Astrocyte (in vitro differentiated cells and primary cell): ENCODE results near the gene CD40. TPM values are rescaled to one million over a fixed set of nuclear protein-coding genes. Genes with fewer than 3 reads are reported as not detected.

Experiments used
- DNase-seq: peaks from one replicate; pipeline ENCODE4 v3.0.0-alpha.2; 2010; ENCODE audit warnings: low read depth
- FAIRE-seq: peaks from 2 replicates; lab custom pipeline; 2011; peaks lifted over from hg19 to GRCh38; lab: Jason Lieb, UNC
- H2AFZ ChIP-seq: 2 replicates; pipeline ENCODE4 v1.6.0; 2012; ENCODE audit warnings: low read depth, low read length, inconsistent platforms
- H3K27ac ChIP-seq: 2 replicates; pipeline ENCODE4 v1.5.1; 2011; ENCODE audit warnings: low read depth, low read length, inconsistent platforms
- H3K27me3 ChIP-seq: 2 replicates; pipeline ENCODE4 v1.6.0; 2011; ENCODE audit warnings: low read length, inconsistent platforms; ENCODE audit not compliant: insufficient read depth
- H3K36me3 ChIP-seq: 2 replicates; pipeline ENCODE4 v1.5.1; 2011; ENCODE audit warnings: low read length, inconsistent platforms; ENCODE audit not compliant: insufficient read depth
- H3K4me1 ChIP-seq: 2 replicates; pipeline ENCODE4 v1.5.1; 2011; ENCODE audit warnings: low read length, inconsistent platforms; ENCODE audit not compliant: insufficient read depth
- H3K4me2 ChIP-seq: 2 replicates; pipeline ENCODE4 v1.6.0; 2012; ENCODE audit warnings: low read length, inconsistent platforms
- H3K4me3 ChIP-seq: 2 replicates; pipeline ENCODE4 v1.5.1; 2011; ENCODE audit warnings: low read depth, mild to moderate bottlenecking, low read length, inconsistent platforms; ENCODE audit not compliant: insufficient read depth
- H3K79me2 ChIP-seq: 2 replicates; pipeline ENCODE4 v1.6.0; 2012; ENCODE audit warnings: mild to moderate bottlenecking, low read length, inconsistent platforms; ENCODE audit not compliant: insufficient read depth
- H3K9ac ChIP-seq: 2 replicates; pipeline ENCODE4 v1.6.0; 2012; ENCODE audit warnings: mild to moderate bottlenecking, low read length, inconsistent platforms
- H3K9me3 ChIP-seq: 2 replicates; pipeline ENCODE4 v1.5.1; 2012; ENCODE audit warnings: low read depth, mild to moderate bottlenecking, low read length, inconsistent platforms; ENCODE audit not compliant: insufficient read depth
- H4K20me1 ChIP-seq: 2 replicates; pipeline ENCODE4 v1.6.0; 2012; ENCODE audit warnings: low read length, inconsistent platforms; ENCODE audit not compliant: insufficient read depth
- H3K27ac Mint-ChIP-seq: one replicate; pipeline ENCODE4 v1.8.0; 2021; ENCODE audit warnings: mild to moderate bottlenecking, mixed read lengths; ENCODE audit not compliant: unreplicated experiment
- H3K27me3 Mint-ChIP-seq: one replicate; pipeline ENCODE4 v1.8.0; 2021; ENCODE audit warnings: low read depth, mixed read lengths; ENCODE audit not compliant: unreplicated experiment
- H3K36me3 Mint-ChIP-seq: one replicate; pipeline ENCODE4 v1.8.0; 2021; ENCODE audit warnings: low read depth, mixed read lengths; ENCODE audit not compliant: unreplicated experiment
- H3K4me1 Mint-ChIP-seq: one replicate; pipeline ENCODE4 v1.8.0; 2021; ENCODE audit warnings: low read depth, mixed read lengths; ENCODE audit not compliant: unreplicated experiment
- H3K4me3 Mint-ChIP-seq: one replicate; pipeline ENCODE4 v1.8.0; 2021; ENCODE audit warnings: mild to moderate bottlenecking, moderate library complexity, mixed read lengths; ENCODE audit not compliant: unreplicated experiment
- H3K9me3 Mint-ChIP-seq: one replicate; pipeline ENCODE4 v1.8.0; 2021; ENCODE audit warnings: mild to moderate bottlenecking, mixed read lengths; ENCODE audit not compliant: unreplicated experiment
- EZH2 ChIP-seq: IDR thresholded peaks from 2 replicates; pipeline ENCODE4 v1.6.1; 2012; ENCODE audit warnings: mild to moderate bottlenecking, low read length, inconsistent platforms; ENCODE audit not compliant: insufficient read depth
- total RNA-seq: library from RNA; stranded (reverse); gene quantifications from 2 replicates; pipeline ENCODE4 v1.2.1, GENCODE V29; 2021
- TF ChIP-seq, protein P1 (sequence below): IDR thresholded peaks from 2 replicates; pipeline ENCODE4 v1.5.1; 2011; ENCODE audit warnings: low read depth, mild to moderate bottlenecking, inconsistent platforms, low read length, moderate library complexity; ENCODE audit not compliant: insufficient read depth

CD40 gene
- total RNA-seq, 1 donor from 2014 or later, result 2.3 TPM

DNA sequence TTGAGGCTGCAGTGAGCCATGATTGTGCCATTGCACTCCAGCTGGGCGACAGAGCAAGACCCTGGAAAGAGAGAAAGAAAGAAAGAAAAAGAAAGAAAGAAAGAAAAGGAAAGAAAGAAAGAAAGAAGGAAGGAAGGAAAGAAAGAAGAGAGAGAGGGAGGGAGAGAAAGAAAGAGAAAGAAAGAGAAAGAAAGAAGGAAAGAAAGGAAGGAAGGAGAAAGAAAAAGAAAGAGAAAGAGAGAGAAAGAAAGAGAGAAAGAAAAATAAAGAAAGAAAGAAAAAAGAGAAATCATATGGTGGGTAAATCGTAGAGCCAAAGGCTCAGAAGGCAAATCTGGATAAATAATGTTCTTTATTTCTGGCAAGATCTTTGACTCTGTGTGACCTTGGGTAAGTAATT, 53.4 kb downstream of the CD40 start:
- no peaks in the 10 kb centered on the region for H3K4me1 ChIP-seq
- H3K79me2 ChIP-seq, result no peaks in the 10 kb centered on the region
- DNase-seq (no peak), FAIRE-seq (no peak)
- H4K20me1 ChIP-seq, result no peaks in the 10 kb centered on the region
- no peak overlapping the region for H3K27ac Mint-ChIP-seq
- H3K27me3 Mint-ChIP-seq, result peaks cover 81% of the 10 kb centered on the region
- H3K9me3 Mint-ChIP-seq, result no peaks in the 10 kb centered on the region
- no peak overlapping the region for H3K4me2 ChIP-seq
- no peak overlapping the region for H3K9ac ChIP-seq
- no peak overlapping the region for H3K27ac ChIP-seq
- no peaks in the 10 kb centered on the region for H3K36me3 ChIP-seq
- peaks cover 41% of the 10 kb centered on the region for H3K27me3 ChIP-seq
- no peak overlapping the region for H3K4me3 Mint-ChIP-seq
- H3K4me3 ChIP-seq, result no peak overlapping the region
- TF ChIP-seq EZH2, result no peak
- TF ChIP-seq, protein P1, sequence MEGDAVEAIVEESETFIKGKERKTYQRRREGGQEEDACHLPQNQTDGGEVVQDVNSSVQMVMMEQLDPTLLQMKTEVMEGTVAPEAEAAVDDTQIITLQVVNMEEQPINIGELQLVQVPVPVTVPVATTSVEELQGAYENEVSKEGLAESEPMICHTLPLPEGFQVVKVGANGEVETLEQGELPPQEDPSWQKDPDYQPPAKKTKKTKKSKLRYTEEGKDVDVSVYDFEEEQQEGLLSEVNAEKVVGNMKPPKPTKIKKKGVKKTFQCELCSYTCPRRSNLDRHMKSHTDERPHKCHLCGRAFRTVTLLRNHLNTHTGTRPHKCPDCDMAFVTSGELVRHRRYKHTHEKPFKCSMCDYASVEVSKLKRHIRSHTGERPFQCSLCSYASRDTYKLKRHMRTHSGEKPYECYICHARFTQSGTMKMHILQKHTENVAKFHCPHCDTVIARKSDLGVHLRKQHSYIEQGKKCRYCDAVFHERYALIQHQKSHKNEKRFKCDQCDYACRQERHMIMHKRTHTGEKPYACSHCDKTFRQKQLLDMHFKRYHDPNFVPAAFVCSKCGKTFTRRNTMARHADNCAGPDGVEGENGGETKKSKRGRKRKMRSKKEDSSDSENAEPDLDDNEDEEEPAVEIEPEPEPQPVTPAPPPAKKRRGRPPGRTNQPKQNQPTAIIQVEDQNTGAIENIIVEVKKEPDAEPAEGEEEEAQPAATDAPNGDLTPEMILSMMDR, result no peak
- H3K36me3 Mint-ChIP-seq, result no peaks in the 10 kb centered on the region
- H2AFZ ChIP-seq, result no peak overlapping the region
- H3K4me1 Mint-ChIP-seq, result no peaks in the 10 kb centered on the region
- peaks cover 4% of the 10 kb centered on the region for H3K9me3 ChIP-seq

DNA sequence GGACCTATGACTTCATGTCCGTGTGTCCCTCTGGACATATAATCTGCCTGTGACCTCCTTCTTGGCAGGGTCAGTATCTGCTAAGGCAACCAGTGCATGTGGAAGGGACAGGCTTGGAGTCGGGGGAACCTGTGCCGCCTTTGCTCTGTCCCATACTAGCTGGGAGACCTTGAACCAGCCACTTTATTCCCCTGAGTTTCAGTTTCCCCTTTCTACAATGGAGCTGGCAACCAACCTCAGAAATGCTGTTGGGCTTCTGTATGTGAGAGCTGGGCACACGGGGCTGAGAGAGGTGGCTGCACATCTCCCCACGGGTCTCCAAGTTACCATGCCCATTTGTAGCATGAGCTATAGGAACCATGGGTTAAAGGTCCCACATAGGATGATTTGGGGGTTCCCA, 53.8 kb downstream of the CD40 start:
- H3K9me3 Mint-ChIP-seq, result no peaks in the 10 kb centered on the region
- no peaks in the 10 kb centered on the region for H3K36me3 Mint-ChIP-seq
- no peak for FAIRE-seq

DNA sequence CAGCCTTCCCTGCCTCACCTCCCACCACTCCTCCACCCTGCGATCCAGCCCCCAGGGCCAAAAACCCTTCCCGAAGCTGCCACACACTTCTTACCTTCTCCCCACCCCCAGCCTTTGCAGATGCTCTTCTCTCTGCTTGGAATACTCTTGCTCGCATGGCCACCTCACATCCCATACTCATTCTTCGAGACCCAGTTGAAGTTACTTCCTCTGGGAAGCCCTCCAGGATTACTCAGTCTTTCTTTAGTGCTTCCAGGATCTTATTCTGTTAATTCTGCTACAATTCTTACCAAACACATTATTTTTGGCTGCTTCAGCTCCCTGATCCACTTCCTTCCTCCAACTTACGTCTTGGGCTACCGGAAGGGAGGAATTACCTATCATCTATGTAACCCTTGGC, 54.3 kb downstream of the CD40 start:
- H3K4me3 Mint-ChIP-seq, result no peak overlapping the region
- H3K27me3 Mint-ChIP-seq, result peaks cover 83% of the 10 kb centered on the region
- no peak overlapping the region for H3K4me3 ChIP-seq
- H3K9ac ChIP-seq, result no peak overlapping the region
- H2AFZ ChIP-seq, result no peak overlapping the region
- H3K4me2 ChIP-seq, result no peak overlapping the region
- H3K27ac ChIP-seq, result no peak overlapping the region
- no peaks in the 10 kb centered on the region for H4K20me1 ChIP-seq
- H3K9me3 Mint-ChIP-seq, result no peaks in the 10 kb centered on the region
- H3K4me1 Mint-ChIP-seq, result no peaks in the 10 kb centered on the region
- peaks cover 4% of the 10 kb centered on the region for H3K9me3 ChIP-seq
- FAIRE-seq, result no peak
- no peaks in the 10 kb centered on the region for H3K36me3 ChIP-seq
- no peak for DNase-seq
- H3K27ac Mint-ChIP-seq, result no peak overlapping the region
- H3K27me3 ChIP-seq, result peaks cover 41% of the 10 kb centered on the region
- no peak for TF ChIP-seq EZH2
- TF ChIP-seq, protein P1, result no peak
- no peaks in the 10 kb centered on the region for H3K79me2 ChIP-seq
- H3K4me1 ChIP-seq, result no peaks in the 10 kb centered on the region
- H3K36me3 Mint-ChIP-seq, result no peaks in the 10 kb centered on the region

More for the DNA sequence above, 53.8 kb downstream of the CD40 start:
- no peak for TF ChIP-seq EZH2
- TF ChIP-seq, protein P1, result no peak
- Histone ChIP-seq H3K4me3 (no peak overlapping the region), H3K9ac (no peak overlapping the region), H3K9me3 (peaks cover 4% of the 10 kb centered on the region), H4K20me1 (no peaks in the 10 kb centered on the region), H3K27me3 (peaks cover 41% of the 10 kb centered on the region), H2AFZ (no peak overlapping the region), H3K27ac (no peak overlapping the region), H3K4me1 (no peaks in the 10 kb centered on the region), H3K36me3 (no peaks in the 10 kb centered on the region), H3K4me2 (no peak overlapping the region), H3K79me2 (no peaks in the 10 kb centered on the region)
- Mint-ChIP-seq H3K27ac (no peak overlapping the region), H3K4me1 (no peaks in the 10 kb centered on the region), H3K27me3 (peaks cover 81% of the 10 kb centered on the region), H3K4me3 (no peak overlapping the region)
- DNase-seq, result no peak
